Measurements from ENCODE around the gene PCDHB3.
"Not testable (repeated sequence)": the region's sequence is repeated elsewhere in the genome, so short reads cannot be mapped to it uniquely, and the experiment has no call there.

PCDHB3 gene

DNA sequence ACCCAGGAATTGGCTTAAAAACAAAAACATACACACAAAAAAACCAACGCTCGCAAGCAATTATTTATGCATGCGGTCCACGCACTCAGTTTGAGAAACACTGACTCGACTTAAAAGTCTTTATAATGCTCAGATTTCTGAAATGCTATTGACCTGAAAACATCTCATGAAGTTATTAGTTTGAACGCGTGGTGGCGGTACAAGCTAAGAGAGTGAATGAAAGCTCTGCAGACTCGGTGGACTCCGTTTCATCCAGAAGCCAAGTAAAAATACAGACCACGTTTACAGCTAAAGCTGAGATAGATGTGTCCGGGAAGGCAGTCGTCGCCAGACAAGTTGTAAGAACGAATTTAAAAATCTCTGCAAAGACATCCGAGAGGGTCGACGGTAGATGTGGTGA is 49.5 kb downstream of the PCDHB3 start, which contains the start of gene PCDHB6:
TSS of gene PCDHB6 (plus strand) at position 246 of the 400 bp plus-strand sequence. CDS start 201 bp downstream, outside the sequence.
- DNase-seq (ENCODE audit: low read depth): peak; percentile 1
- H3K4me3 ChIP-seq (ENCODE audit: low read length): no peak within 1 kb of the TSS

DNA sequence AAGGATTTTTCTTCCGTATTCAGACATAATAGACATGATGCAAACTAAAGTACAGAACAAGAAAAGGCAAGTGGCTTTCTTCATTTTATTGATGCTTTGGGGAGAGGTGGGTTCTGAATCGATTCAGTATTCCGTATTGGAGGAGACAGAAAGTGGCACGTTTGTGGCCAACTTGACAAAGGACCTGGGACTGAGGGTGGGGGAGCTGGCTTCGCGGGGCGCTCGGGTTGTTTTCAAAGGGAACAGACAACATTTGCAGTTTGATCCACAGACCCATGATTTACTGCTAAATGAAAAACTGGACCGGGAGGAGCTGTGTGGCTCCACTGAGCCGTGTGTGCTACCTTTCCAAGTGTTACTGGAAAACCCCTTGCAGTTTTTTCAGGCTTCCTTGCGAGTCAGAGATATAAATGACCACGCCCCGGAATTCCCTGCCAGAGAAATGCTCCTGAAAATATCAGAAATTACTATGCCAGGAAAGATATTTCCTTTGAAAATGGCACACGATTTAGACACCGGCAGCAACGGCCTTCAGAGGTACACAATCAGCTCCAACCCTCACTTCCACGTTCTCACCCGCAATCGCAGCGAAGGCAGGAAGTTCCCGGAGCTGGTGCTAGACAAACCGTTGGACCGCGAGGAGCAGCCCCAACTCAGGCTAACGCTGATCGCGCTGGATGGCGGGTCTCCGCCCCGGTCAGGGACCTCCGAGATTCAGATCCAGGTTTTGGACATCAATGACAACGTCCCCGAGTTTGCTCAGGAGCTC is 50.1 kb downstream of the PCDHB3 start:
- H3K4me3 ChIP-seq (ENCODE audit: low read length): no peak overlapping the region
- DNase-seq (ENCODE audit: low read depth): no peak
- TF ChIP-seq, protein P1, sequence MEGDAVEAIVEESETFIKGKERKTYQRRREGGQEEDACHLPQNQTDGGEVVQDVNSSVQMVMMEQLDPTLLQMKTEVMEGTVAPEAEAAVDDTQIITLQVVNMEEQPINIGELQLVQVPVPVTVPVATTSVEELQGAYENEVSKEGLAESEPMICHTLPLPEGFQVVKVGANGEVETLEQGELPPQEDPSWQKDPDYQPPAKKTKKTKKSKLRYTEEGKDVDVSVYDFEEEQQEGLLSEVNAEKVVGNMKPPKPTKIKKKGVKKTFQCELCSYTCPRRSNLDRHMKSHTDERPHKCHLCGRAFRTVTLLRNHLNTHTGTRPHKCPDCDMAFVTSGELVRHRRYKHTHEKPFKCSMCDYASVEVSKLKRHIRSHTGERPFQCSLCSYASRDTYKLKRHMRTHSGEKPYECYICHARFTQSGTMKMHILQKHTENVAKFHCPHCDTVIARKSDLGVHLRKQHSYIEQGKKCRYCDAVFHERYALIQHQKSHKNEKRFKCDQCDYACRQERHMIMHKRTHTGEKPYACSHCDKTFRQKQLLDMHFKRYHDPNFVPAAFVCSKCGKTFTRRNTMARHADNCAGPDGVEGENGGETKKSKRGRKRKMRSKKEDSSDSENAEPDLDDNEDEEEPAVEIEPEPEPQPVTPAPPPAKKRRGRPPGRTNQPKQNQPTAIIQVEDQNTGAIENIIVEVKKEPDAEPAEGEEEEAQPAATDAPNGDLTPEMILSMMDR (IDR thresholded peaks at IDR 0.05; ENCODE audit: insufficient read depth, low read depth, low read length, missing control alignments): no peak

More for the DNA sequence above, 49.5 kb downstream of the PCDHB3 start, which contains the start of gene PCDHB6:
- TF ChIP-seq, protein P1 (IDR thresholded peaks at IDR 0.05; ENCODE audit: insufficient read depth, low read depth, low read length, missing control alignments): no peak

DNA sequence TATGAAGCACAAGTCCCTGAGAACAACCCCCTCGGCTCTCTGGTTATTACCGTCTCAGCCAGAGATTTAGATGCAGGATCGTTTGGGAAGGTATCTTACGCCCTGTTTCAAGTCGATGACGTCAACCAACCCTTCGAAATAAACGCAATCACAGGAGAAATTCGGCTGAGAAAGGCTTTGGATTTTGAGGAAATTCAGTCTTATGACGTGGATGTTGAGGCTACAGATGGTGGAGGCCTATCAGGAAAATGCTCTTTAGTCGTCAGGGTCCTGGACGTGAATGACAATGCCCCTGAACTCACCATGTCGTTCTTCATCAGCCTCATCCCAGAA is 50.7 kb downstream of the PCDHB3 start:
- DNase-seq (ENCODE audit: low read depth): no peak
- H3K4me3 ChIP-seq (ENCODE audit: low read length): no peak overlapping the region
- TF ChIP-seq, protein P1 (IDR thresholded peaks at IDR 0.05; ENCODE audit: insufficient read depth, low read depth, low read length, missing control alignments): no peak

DNA sequence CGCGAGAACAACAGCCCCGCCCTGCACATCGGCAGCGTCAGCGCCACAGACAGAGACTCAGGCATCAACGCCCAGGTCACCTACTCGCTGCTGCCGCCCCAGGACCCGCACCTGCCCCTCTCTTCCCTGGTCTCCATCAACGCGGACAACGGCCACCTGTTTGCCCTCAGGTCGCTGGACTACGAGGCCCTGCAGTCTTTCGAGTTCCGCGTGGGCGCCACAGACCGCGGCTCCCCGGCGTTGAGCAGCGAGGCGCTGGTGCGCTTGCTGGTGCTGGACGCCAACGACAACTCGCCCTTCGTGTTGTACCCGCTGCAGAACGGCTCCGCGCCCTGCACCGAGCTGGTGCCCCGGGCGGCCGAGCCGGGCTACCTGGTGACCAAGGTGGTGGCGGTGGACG is 51.4 kb downstream of the PCDHB3 start:
- H3K4me3 ChIP-seq (ENCODE audit: low read length); DNase-seq (ENCODE audit: low read depth): not testable (repeated sequence)

DNA sequence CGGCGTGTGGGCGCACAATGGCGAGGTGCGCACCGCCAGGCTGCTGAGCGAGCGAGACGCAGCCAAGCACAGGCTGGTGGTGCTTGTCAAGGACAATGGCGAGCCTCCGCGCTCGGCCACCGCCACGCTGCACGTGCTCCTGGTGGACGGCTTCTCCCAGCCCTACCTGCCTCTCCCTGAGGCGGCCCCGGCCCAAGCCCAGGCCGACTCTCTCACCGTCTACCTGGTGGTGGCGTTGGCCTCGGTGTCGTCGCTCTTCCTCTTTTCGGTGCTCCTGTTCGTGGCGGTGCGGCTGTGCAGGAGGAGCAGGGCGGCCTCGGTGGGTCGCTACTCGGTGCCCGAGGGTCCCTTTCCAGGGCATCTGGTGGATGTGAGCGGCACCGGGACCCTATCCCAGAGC is 51.8 kb downstream of the PCDHB3 start:
- not testable (repeated sequence) for H3K4me3 ChIP-seq (ENCODE audit: low read length)

More for the DNA sequence above, 51.8 kb downstream of the PCDHB3 start:
- DNase-seq (ENCODE audit: low read depth): not testable (repeated sequence)

Measured in epithelial cell of esophagus (primary cell).